Measurements from ENCODE around the gene SLIT1.
A peak's percentile ranks its signal among the peaks of the same experiment; 100 is the strongest.

The SLIT1 gene

DNA sequence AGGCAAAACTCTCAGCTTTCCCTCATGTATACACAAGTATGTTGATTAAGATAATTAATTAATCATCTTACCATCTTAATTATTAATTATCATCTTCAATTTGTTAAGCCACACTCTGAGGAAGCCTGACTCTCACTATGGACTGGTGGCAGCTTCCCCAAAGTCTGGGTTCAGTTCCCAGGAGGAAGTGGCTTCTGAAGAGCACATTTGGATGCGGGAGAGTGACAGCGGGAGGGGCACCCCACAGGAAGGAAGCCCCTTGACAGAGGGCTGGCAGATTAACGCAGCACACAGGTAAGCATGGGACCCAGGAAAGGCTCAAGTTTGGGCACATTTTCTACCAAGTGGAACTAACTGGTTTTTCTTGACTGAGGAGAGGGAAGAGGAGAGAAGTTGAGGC lies 13.4 kb upstream of the SLIT1 start:
- DNase-seq, result no peak

DNA sequence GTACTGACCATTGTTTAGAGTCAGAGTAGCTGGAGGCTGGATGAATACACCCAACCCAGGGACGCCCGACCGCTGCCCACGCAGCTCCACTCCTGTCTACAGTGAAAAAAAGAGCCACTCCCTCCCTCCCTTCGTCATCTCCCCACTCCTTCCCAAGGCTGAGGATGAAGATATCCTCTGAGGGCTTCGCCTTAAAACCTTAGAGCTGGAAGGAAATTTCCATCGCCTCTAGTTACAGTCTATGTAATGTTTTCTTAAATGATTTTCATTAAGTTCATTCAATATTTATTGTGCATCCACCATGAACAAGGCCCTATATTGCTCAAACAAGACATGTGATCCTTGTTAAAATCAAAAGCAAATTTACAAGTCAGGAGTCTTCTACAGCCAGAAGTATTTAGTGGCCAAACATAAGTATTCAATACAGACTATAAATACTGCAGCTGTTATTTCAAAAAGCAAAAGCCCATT lies 11.3 kb upstream of the SLIT1 start:
- no peak for DNase-seq

DNA sequence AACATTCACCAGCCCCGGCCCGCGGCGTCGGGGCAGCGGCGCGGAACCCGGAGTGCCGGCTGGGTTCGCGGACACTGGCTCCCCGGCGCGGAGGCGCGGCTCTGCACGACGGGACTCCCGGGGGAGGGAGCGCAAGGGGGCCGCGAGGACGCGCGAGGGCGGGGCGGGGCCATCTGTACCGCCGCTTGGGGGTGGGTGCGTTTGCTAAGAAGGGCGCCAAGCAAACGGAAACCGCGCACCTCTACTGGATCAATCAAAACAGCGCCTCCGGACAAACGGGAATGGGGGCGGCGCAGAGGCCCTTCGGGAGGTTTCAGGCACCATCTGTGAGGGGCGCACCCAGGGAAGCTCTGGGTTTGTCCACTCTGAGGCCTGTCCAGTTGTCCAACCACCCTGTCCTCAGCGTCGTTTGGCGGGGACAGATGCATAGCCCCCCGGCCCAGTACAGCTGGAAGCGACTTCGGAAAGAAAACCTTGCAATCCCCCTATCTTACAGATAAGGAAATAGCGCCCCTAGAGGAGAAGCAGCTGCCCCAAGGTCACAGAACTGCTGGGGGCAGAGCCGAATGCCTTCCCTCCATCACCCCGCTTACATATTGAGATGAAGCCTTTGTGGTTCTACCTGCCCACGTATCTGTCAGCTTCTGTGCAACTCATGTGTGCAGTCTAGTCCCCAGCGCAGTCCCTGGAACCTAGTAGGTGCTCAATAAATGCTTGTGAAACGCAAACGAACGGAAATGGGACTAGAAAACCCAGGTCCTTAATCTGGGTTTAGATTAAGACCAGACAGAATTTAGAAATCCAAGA lies 10.7 kb upstream of the SLIT1 start:
- peak; percentile 56 for DNase-seq

DNA sequence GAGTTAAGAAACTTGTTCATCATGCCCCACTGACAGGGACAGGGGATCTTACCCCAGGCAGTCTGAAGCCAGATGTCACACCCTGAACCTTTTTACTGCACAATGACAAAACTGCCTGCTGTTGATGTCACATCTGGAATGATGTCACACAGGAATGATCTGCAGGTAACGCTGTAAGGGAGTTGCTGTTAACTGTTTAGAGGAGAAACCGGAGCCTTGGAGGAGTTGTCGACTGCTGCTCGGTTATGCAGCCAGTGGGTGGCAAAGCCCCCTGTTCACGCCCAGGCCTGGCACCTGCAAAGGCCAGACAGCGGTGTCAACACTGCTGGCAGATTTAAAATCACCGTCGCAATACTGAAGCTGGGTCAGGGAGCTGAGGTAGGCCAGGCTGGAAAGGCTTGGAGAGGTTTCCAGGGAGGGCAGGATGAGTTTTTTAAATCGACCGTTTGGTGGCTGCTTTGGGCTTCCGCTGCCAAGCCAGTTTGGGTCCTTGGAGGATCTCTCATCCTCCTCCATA lies 10.0 kb upstream of the SLIT1 start:
- DNase-seq, result no peak

GRCh38 chr10:97192952-97193435 lies 7.2 kb upstream of the SLIT1 start:
- DNase-seq, result no peak

DNA sequence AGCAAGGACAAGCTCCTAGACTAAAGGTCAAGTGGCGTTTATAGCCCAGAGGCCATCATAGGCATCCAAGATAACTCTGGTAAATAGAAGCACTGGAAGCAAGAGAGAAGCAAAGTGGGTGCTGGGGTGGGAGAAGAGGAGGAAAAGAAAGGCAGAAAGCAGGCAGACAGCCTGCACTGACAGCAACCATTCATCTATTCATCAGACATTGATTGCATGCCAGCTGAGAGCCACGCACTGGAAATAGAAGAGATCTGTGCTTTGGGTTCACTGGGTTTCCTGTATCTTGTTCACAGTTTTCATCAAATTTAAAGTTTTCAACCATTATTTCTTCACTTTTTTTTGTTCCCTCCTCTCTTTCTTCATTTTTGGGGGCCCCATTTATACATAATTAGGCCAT lies 4.7 kb upstream of the SLIT1 start:
- DNase-seq, result no peak

DNA sequence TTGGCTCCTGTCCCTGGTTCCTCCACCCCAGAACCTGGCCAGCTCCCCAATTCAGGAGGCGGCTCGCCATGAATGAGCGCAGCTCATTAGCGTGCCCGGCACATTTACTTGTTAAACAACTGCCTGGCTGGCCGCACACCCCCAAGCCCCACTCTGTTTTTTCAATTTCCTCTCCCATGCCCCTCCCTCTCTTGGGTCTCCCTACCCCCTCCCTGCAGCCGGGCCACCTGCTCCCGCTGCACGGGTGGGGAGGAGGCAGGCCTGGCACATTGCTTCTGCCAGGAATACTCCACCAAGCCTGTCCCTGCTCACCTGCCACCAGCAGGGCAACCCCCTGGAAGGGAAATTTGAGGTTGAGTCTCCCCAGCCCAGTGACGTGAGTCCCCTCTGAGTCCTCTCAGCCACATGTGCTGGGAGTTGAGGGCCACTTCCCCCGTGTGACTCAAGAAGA lies 2.5 kb upstream of the SLIT1 start:
- no peak for DNase-seq

GRCh38 chr10:97186911-97187310 lies 1.2 kb upstream of the SLIT1 start:
- DNase-seq, result no peak

GRCh38 chr10:97184971-97185325 lies 811 bp downstream of the SLIT1 start:
- no peak for DNase-seq

GRCh38 chr10:97183314-97183713 lies 2.4 kb downstream of the SLIT1 start:
- no peak for DNase-seq

DNA sequence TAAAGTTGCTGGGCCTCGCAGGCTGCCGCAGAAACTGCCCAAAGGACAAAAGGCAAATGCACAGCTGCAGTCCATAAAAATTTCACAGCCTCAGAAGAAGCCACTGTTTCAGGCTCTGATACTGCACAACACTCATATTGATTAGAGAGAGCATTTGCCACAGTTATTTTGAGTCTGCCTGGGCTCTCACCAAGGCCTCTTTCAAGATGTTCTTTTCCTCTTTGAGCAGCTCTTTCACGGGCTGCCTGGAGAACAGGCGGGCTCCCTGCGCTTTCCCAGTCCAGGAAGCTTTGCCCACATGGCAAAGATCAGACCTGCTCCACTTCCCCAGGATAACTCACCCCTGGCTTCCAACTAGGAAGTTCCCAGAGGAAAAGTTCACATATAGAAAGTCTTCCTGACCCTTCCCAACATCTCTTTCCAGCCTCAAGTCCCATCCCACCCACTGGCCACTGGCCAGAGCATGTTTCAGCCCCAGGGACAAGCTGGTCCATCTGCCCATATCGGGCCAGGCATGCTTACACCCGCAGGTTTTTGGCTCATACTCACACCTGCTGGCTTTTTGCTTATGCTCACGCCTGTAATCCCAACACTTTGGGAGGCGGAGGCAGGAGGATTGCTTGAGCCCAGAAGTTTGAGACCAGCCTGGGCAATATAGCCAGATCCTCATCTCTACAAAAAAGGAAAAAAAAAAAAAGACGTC lies 3.3 kb downstream of the SLIT1 start:
- no peak for DNase-seq

- DNase-seq, result no peak
Observed at GRCh38 chr10:97180986-97181385, 4.8 kb downstream of the SLIT1 start.

DNA sequence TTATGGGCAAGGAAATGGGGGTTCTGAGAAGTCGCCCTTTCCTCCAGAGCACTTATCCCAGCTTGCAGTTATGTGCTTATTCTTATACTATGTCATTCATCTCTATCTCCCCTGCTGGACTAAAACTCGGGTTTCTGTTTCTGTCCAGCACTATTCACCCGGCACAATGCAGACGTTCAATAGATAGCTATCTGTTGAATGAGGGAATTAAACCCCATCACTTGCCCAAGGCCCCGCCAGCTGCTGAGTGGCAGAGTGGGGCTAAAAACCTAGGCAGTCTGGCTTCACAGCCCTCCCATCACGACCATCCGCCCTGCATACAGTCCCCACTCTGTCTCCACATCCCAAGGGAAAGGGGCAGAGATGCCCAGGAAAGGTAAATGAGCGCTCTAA lies 5.4 kb downstream of the SLIT1 start:
- no peak for DNase-seq

DNA sequence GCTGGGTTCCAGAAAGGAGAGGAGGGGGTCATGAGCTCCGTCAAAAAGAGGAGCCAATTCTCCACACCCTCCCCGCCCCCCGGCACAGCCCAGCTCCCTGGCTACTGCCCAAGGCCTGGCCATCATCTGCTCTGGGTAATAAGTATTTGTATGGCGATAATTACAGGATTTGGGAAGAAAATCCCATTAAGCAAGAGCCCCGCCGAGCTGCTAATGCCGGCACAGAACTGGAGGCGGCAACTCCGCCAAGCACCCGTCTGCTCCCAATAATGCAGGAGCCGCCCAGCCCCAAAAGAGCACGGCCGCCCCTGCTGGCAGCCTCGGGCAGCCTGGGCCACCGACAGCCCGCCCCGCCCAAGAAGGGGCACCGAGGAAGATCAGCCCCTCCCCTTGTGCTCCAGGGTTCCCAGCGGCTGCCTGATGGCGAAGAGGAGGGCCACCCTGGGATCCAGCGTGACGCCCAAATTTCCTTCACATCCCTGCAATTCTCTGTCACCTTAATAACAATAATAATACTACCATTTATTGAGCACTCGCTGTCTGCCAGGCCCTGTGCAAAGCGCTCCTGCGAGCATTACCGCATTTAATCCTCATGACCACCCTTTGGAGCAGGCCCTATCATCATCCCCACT lies 5.9 kb downstream of the SLIT1 start:
- DNase-seq, result no peak

- no peak for DNase-seq
Observed at GRCh38 chr10:97179311-97179710, 6.4 kb downstream of the SLIT1 start.

- DNase-seq, result no peak
Observed at GRCh38 chr10:97178074-97178473, 7.7 kb downstream of the SLIT1 start.

DNA sequence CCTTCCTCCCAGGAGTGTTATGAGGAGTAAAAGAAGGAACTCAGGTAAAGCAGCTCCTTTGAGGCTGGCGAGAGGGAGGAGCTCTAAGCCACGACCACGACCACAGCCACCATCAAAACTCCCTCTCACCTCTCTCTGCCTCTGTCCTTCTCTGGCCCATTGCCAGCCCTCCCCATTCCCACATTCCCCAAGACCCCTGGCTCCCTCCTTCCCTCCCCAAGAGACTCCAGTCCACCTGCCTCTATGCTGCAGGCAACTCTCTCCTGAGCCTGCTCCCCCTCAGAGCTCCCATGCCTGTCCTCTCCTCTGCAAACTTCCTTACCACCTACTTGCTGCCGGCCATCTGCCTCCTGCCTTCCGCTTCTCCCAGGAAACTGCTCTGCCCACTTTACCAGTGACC lies 9.5 kb downstream of the SLIT1 start:
- DNase-seq, result no peak

- no peak for DNase-seq
Observed at GRCh38 chr10:97175586-97175985, 10.2 kb downstream of the SLIT1 start.

DNA sequence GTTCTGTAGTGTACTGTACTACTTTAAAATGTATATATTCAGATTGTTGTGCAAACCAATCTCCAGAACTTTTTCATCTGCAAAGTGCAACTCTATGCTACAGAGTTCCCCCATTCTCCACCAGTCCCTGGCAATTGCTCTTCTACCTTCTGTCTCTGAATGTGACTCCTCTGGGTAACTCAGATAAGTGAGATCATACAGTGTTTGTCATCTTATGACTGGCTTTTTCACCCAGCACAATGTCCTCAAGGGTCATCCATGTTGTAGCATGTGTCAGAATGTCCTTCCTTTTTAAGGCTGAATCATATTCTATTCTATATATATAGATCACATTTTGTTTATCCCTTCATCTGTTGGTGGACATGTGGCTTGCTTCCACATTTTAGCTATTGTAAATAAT lies 10.8 kb downstream of the SLIT1 start:
- no peak for DNase-seq

- DNase-seq, result no peak
Observed at GRCh38 chr10:97174276-97174775, 11.4 kb downstream of the SLIT1 start.

GRCh38 chr10:97173036-97173435 lies 12.7 kb downstream of the SLIT1 start:
- DNase-seq, result no peak

- no peak for DNase-seq
Observed at GRCh38 chr10:97171001-97171400, 14.8 kb downstream of the SLIT1 start.

DNA sequence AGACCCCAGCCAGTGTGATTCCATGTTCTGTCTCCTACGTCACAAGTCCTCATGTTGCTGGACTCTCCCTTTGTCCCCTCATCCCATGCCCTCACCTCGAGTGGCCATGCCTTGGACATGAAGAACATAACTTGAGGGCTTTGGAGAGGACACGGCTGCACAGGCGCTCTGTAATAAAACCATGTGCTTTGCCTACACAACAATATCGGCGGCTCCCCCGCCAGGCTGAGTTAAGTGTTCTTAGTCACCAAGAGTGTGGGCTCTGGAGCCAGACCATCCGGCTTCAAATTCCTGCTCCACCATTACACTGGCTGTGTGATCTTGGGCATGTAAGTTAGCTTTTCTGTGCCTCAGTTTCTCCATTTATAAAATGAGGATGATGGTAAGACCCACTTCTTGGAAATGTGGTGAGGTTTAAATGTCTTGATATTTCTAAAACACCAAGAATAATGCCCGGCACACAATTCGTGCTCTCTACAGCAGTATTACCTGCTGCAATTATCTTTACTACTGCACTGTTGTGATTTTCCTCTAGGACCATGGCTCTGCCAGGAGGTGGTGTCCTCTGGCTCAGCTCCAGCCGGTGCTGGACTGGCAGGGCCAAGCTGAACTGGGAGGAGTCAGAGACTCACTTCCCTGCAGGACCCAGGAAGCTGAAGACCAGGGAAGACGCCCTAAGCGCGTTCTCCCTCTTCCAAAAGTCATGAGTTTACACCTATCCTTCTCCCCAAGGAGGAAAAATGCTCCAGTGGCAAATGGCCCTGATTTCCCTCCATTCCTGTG lies 15.7 kb downstream of the SLIT1 start:
- DNase-seq, result no peak

Measured in HCEC 1CT (cell line).